Osteoblast (primary cell): ENCODE results near the gene SNX32. TPM values are rescaled to one million over a fixed set of nuclear protein-coding genes. Genes with fewer than 3 reads are reported as not detected.

Experiments used
- DNase-seq: peaks from one replicate; pipeline ENCODE4 v3.0.0; 2011; ENCODE audit warnings: low spot score, mixed read lengths; ENCODE audit not compliant: insufficient read length; ENCODE audit errors: missing footprints
- H2AFZ ChIP-seq: 2 replicates; pipeline ENCODE4 v1.6.0; 2011; ENCODE audit warnings: mild to moderate bottlenecking, low read length
- H3K27ac ChIP-seq: 2 replicates; pipeline ENCODE4 v1.5.1; 2011; ENCODE audit warnings: mild to moderate bottlenecking, low read depth, low read length, moderate library complexity
- H3K27me3 ChIP-seq: 2 replicates; pipeline ENCODE4 v1.6.0; 2012; ENCODE audit warnings: mild to moderate bottlenecking, control low read depth, inconsistent platforms, low read length, moderate library complexity; ENCODE audit not compliant: insufficient read depth
- H3K36me3 ChIP-seq: 2 replicates; pipeline ENCODE4 v1.5.1; 2011; ENCODE audit warnings: mild to moderate bottlenecking, low read length, control low read depth, moderate library complexity; ENCODE audit not compliant: insufficient read depth
- H3K4me1 ChIP-seq: 2 replicates; pipeline ENCODE4 v1.5.1; 2011; ENCODE audit warnings: mild to moderate bottlenecking, low read length, control low read depth, moderate library complexity; ENCODE audit not compliant: insufficient read depth
- H3K4me2 ChIP-seq: 2 replicates; pipeline ENCODE4 v1.6.0; 2011; ENCODE audit warnings: mild to moderate bottlenecking, low read length; ENCODE audit not compliant: insufficient read depth
- H3K4me3 ChIP-seq: fragments of 200-600 bp; sonication (generic); 3 replicates; pipeline ENCODE4 v1.5.1; 2012; ENCODE audit warnings: mild to moderate bottlenecking, low read length, inconsistent platforms; ENCODE audit not compliant: insufficient read depth
- H3K79me2 ChIP-seq: 2 replicates; pipeline ENCODE4 v1.6.0; 2012; ENCODE audit warnings: mild to moderate bottlenecking, low read length, control low read depth, inconsistent platforms; ENCODE audit not compliant: insufficient read depth
- H3K9me3 ChIP-seq: 2 replicates; pipeline ENCODE4 v1.5.1; 2011; ENCODE audit warnings: low read depth, low read length, control low read depth
- H4K20me1 ChIP-seq: 2 replicates; pipeline ENCODE4 v1.6.0; 2012; ENCODE audit warnings: mild to moderate bottlenecking, low read length, control low read depth; ENCODE audit not compliant: insufficient read depth
- CTCF ChIP-seq: IDR thresholded peaks from 2 replicates; pipeline ENCODE4 v1.5.1; 2011; ENCODE audit warnings: mild to moderate bottlenecking, low read depth, low read length, moderate library complexity; ENCODE audit errors: extremely low read depth
- total RNA-seq: library from RNA; depleted of rRNA; stranded (reverse); fragments of >200 nt; gene quantifications from 2 replicates; pipeline ENCODE4 v1.2.3, GENCODE V29; 2012

The SNX32 gene
- 1.1 and 1.5 TPM in 2 replicates for total RNA-seq

- DNase-seq, result peak; percentile 99
- Histone ChIP-seq H3K4me2 (peak within 1 kb of the TSS; percentile 96), H3K36me3 (no peaks in the 10 kb centered on the region), H3K79me2 (no peaks in the 10 kb centered on the region), H3K27me3 (peaks cover 29% of the 10 kb centered on the region), H2AFZ (peak within 1 kb of the TSS; percentile 93), H4K20me1 (no peaks in the 10 kb centered on the region), H3K27ac (no peak within 1 kb of the TSS), H3K4me1 (peaks cover 16% of the 10 kb centered on the region), H3K9me3 (no peaks in the 10 kb centered on the region), H3K4me3 (peak within 1 kb of the TSS; percentile 80)
- no peak for TF ChIP-seq CTCF
Observed at GRCh38 chr11:65833297-65834030, at the start of gene SNX32. TSS of gene SNX32 (plus strand) at chr11:65833963. CDS start at chr11:65834066, 103 bp downstream.

GRCh38 chr11:65785319-65786007, 48.3 kb upstream of the SNX32 start:
- peak; percentile 92 for DNase-seq
- Histone ChIP-seq H3K36me3 (no peaks in the 10 kb centered on the region), H3K4me3 (no peak overlapping the region), H4K20me1 (no peaks in the 10 kb centered on the region), H2AFZ (no peak overlapping the region), H3K79me2 (peaks cover 1% of the 10 kb centered on the region), H3K27me3 (peaks cover 42% of the 10 kb centered on the region), H3K4me1 (no peaks in the 10 kb centered on the region), H3K4me2 (no peak overlapping the region), H3K9me3 (no peaks in the 10 kb centered on the region), H3K27ac (no peak overlapping the region)
- no peak for TF ChIP-seq CTCF

- TF ChIP-seq CTCF, result no peak
- Histone ChIP-seq H3K4me1 (no peaks in the 10 kb centered on the region), H4K20me1 (no peaks in the 10 kb centered on the region), H2AFZ (no peak overlapping the region), H3K27ac (no peak overlapping the region), H3K4me3 (no peak overlapping the region), H3K4me2 (no peak overlapping the region), H3K9me3 (no peaks in the 10 kb centered on the region), H3K36me3 (no peaks in the 10 kb centered on the region), H3K27me3 (peaks cover 42% of the 10 kb centered on the region), H3K79me2 (no peaks in the 10 kb centered on the region)
- DNase-seq, result peak; percentile 93
Observed at GRCh38 chr11:65786008-65786785, 47.6 kb upstream of the SNX32 start.
